Brain microvascular endothelial cell (primary cell): ENCODE data around the gene DAZAP2.

Experiments
- DNase-seq: peaks from one replicate; pipeline ENCODE4 v3.0.0-alpha.2; 2020
- H3K27ac ChIP-seq: fragments of 250-450 bp; sonication (Bioruptor Pico); 2 replicates; pipeline ENCODE4 v1.5.1; 2020; ENCODE audit warnings: mild to moderate bottlenecking, moderate library complexity
- H3K27me3 ChIP-seq: fragments of 250-450 bp; sonication (Bioruptor Pico); replicated peaks from 2 replicates; pipeline ENCODE4 v1.5.1; 2020; ENCODE audit warnings: mild to moderate bottlenecking
- H3K36me3 ChIP-seq: fragments of 250-450 bp; sonication (Bioruptor Pico); replicated peaks from 2 replicates; pipeline ENCODE4 v1.5.1; 2020; ENCODE audit warnings: mild to moderate bottlenecking
- H3K4me3 ChIP-seq: 2 replicates; pipeline ENCODE4 v1.5.1; 2011; ENCODE audit warnings: low read depth, mild to moderate bottlenecking, control low read depth, low read length, moderate library complexity
- CTCF ChIP-seq: IDR thresholded peaks from 2 replicates; pipeline ENCODE4 v1.5.1; 2011; ENCODE audit warnings: low read depth, mild to moderate bottlenecking, moderate library complexity, low read length, control low read depth, inconsistent platforms; ENCODE audit errors: missing control alignments
- in situ Hi-C: cut with HindIII; loops from 2 replicates; pipeline ENCODE4 v1.10.0; 2017; ENCODE audit warnings: low sequenced_read_pairs, low pct_ligation_motif_present

The DAZAP2 gene

GRCh38 chr12:51200156-51200555 lies 38.5 kb upstream of the DAZAP2 start:
- no peak for DNase-seq
- no peak overlapping the region for H3K4me3 ChIP-seq
- no peaks in the 10 kb centered on the region for H3K36me3 ChIP-seq
- TF ChIP-seq CTCF: no peak
- in situ Hi-C loops: no loop called here
- no peak overlapping the region for H3K27ac ChIP-seq
- H3K27me3 ChIP-seq: no peaks in the 10 kb centered on the region

- no peak for TF ChIP-seq CTCF
- no peaks in the 10 kb centered on the region for H3K27me3 ChIP-seq
Observed at GRCh38 chr12:51200806-51201205, 37.8 kb upstream of the DAZAP2 start.

GRCh38 chr12:51202718-51203117 lies 35.9 kb upstream of the DAZAP2 start:
- Histone ChIP-seq H3K36me3 (no peaks in the 10 kb centered on the region), H3K4me3 (no peak overlapping the region), H3K27ac (no peak overlapping the region), H3K27me3 (no peaks in the 10 kb centered on the region)
- in situ Hi-C loops: no loop called here
- TF ChIP-seq CTCF: no peak
- DNase-seq: no peak

More at GRCh38 chr12:51200806-51201205, 37.8 kb upstream of the DAZAP2 start:
- Histone ChIP-seq H3K4me3 (no peak overlapping the region), H3K27ac (no peak overlapping the region), H3K36me3 (no peaks in the 10 kb centered on the region)
- DNase-seq: no peak
- in situ Hi-C loops: no loop called here

GRCh38 chr12:51205350-51205749 lies 33.3 kb upstream of the DAZAP2 start:
- Histone ChIP-seq H3K27me3 (no peaks in the 10 kb centered on the region), H3K4me3 (no peak overlapping the region)
- in situ Hi-C loops: no loop called here

GRCh38 chr12:51208016-51208660 lies 30.5 kb upstream of the DAZAP2 start:
- H3K27me3 ChIP-seq: no peaks in the 10 kb centered on the region
- no peak for DNase-seq
- no peak overlapping the region for H3K27ac ChIP-seq
- H3K36me3 ChIP-seq: no peaks in the 10 kb centered on the region
- H3K4me3 ChIP-seq: no peak overlapping the region
- TF ChIP-seq CTCF: no peak
- in situ Hi-C loops: no loop called here

More at GRCh38 chr12:51205350-51205749, 33.3 kb upstream of the DAZAP2 start:
- DNase-seq: no peak
- H3K36me3 ChIP-seq: no peaks in the 10 kb centered on the region
- no peak overlapping the region for H3K27ac ChIP-seq
- no peak for TF ChIP-seq CTCF

GRCh38 chr12:51209259-51209658 lies 29.4 kb upstream of the DAZAP2 start:
- no peak overlapping the region for H3K27ac ChIP-seq
- in situ Hi-C loops: no loop called here
- H3K36me3 ChIP-seq: no peaks in the 10 kb centered on the region
- H3K27me3 ChIP-seq: no peaks in the 10 kb centered on the region
- no peak for TF ChIP-seq CTCF
- no peak overlapping the region for H3K4me3 ChIP-seq
- no peak for DNase-seq
